8988T (cell line): ENCODE data around the gene GRHL1.
"Not testable (repeated sequence)": the region's sequence is repeated elsewhere in the genome, so short reads cannot be mapped to it uniquely, and the experiment has no call there.

ENCODE experiments used
- DNase-seq: peaks from one replicate; pipeline ENCODE4 v3.0.0; 2011

Gene GRHL1

DNA sequence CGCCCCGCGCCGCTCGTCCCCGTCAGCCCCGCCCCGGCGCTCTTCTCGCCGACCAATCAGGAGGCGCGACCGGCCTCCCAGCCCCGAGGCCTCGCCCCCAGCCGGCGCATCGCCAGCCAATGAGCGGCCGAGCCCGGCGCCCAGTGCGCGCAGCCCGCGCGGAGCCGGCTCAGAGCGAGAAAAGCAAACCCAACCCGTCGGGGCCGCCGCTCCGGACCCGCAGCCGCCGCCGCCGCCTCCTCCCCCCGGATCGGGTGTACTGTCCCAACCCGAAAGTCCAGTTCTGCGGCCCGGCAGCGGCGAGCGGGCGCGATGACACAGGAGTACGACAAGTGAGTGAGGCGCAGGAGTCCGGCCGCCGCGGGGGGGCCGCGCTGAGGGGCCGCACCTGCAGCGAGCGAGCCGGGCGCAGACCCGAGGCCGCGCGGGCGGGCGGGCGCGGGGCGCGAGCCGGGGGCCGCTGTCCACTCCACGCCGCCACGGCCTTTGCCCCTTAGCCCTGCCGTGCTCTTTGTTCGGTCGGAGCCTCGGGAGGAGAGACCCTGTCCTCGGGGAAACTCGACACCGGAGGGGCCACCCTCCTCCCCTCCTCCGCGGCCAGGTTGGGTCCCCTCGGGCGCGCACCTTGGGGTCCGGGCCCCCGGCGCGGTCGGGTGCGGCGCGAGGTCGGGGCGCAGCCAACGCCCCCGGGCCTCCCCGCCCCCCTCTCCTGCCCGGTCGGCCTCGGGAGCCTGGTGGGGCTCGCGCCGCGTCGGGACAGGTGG lies at the start of gene GRHL1:
Gene GRHL1, plus strand, starts transcription at position 172 of the 764 bp plus-strand sequence. Its CDS starts 141 bp downstream, at position 313.
- no peak for DNase-seq

- no peak for DNase-seq
Observed at GRCh38 chr2:9905413-9905812, 46.1 kb upstream of the GRHL1 start.

DNA sequence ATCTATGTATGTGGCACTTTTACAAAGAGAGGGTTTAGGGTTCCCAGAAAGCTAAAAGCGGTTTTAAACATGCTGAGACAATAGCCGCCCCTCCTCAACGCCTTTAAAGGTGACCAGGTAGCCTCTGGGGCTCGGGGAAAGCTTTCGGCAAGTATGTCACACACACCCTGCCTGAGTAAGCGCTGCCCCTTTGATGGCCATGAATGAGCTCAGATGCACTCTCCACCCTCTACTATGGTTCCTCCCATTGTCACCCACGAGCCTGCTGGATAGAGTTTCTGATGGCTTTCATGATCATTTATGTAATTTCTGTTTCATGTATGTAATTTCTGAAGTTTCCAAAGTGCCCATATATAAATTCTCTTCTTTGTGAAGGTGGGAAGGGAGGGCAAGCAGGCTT lies 44.1 kb upstream of the GRHL1 start:
- no peak for DNase-seq

DNA sequence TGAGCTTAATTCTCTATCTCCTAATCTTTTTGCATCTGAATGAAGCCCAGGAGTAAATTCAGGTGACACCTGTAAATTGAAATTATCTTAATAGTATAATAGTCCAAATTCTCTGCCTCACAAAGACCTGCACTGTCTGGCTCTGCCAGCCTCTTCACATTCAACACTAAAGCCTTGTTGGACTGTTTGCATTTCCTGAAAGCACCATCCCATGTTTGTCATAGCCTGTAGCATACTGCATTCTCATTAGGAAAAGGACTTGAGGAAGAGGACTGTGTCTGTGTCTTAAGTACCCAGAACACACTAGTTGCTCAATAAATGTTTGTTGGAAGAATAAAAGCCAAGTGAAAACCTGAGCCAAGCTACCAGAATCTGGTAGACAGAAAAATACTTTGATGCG lies 42.9 kb upstream of the GRHL1 start:
- DNase-seq, result no peak

GRCh38 chr2:9909106-9909505 lies 42.4 kb upstream of the GRHL1 start:
- no peak for DNase-seq

DNA sequence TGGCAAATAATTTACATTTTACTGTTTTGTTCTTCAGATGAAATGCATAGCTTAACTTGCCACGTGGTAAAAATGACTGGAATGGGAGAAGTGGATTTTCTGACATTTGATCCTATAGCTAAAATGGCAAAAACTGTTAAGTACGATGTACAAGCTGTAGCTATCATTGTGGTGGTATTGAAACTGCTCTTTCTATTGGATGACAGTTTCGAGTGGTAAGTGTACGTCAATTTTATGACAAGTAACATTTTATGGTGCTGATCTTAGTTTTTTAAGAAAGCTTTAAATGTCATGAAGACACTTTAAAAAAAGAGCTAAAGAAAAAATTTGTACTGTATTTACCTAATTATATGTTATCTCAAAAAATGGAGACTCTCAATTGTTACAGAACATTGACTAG lies 40.8 kb upstream of the GRHL1 start:
- DNase-seq, result no peak

- no peak for DNase-seq
Observed at GRCh38 chr2:9912468-9912867, 39.0 kb upstream of the GRHL1 start.

DNA sequence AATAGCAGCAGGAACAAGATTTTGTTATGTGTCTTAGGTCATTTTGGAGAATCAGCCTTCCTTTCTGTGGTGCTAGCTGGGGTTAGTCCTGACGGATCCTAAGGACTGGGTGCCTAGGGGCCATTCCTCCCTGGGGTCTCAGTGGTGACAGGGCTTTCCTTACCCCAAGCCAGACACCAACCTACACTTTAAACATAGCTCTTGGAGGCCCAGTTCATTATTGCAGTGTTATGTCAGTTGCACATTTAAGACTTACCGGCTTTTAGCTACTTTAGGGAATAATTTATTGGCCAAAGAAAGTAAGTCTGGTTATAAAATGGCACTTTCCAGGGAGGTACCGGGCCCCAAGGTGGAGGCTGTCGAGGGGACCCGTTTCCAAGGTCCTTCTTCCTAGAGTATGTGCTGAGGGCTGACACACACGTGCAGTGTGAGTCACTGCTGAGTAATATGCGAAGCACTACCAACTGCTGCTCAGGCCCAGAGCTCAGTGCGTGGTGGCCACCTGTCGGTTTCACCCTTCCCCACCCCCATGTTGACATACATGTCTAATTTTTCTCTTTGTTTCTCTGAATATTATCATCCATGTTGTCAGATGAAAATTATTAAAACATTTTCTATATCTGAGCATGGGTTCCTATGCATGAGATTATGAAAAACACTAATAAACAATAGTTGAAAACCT lies 37.0 kb upstream of the GRHL1 start:
- DNase-seq, result peak; percentile 21

GRCh38 chr2:9918275-9918674 lies 33.2 kb upstream of the GRHL1 start:
- DNase-seq, result no peak

DNA sequence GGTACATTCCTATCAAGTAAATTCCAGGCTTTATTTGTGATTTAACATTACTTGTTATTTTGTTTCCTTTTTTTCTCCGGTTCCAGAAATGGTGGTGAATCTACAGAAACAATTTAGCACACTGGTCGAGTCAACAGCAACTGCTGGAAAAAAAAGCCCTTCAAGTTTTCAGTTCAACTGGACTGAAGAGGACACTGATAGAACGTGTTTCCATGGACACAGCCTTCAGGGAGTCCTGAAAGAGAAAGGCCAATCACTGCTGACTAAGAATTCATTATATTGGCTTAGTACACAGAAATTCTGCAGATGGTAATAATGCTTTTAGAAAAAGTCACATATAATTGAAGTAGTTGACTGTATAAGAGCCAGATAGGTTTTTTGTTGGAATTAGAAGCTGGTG lies 32.0 kb upstream of the GRHL1 start:
- no peak for DNase-seq

- DNase-seq, result not testable (repeated sequence)
Observed at GRCh38 chr2:9927020-9927419, 24.5 kb upstream of the GRHL1 start.

DNA sequence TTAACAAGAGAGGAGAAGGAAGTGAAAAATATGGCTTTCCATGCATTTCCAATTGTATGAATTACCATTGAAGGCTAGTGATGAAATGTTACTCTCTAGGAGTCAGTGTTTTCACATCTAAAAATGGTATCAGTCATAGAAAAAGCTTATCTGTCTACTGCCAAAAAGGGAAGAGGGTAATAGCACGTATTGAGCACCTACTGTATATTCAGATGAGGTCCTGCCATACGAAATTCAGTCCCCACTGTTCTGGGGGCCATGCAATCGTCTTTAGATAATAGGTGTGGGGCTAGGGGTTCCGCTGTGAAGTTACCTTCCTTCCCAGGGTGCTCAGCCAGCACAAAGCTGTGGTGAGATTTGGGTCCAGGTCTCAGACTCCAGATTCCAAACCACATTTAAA lies 14.2 kb upstream of the GRHL1 start:
- no peak for DNase-seq

GRCh38 chr2:9937968-9938367 lies 13.5 kb upstream of the GRHL1 start:
- DNase-seq, result no peak

DNA sequence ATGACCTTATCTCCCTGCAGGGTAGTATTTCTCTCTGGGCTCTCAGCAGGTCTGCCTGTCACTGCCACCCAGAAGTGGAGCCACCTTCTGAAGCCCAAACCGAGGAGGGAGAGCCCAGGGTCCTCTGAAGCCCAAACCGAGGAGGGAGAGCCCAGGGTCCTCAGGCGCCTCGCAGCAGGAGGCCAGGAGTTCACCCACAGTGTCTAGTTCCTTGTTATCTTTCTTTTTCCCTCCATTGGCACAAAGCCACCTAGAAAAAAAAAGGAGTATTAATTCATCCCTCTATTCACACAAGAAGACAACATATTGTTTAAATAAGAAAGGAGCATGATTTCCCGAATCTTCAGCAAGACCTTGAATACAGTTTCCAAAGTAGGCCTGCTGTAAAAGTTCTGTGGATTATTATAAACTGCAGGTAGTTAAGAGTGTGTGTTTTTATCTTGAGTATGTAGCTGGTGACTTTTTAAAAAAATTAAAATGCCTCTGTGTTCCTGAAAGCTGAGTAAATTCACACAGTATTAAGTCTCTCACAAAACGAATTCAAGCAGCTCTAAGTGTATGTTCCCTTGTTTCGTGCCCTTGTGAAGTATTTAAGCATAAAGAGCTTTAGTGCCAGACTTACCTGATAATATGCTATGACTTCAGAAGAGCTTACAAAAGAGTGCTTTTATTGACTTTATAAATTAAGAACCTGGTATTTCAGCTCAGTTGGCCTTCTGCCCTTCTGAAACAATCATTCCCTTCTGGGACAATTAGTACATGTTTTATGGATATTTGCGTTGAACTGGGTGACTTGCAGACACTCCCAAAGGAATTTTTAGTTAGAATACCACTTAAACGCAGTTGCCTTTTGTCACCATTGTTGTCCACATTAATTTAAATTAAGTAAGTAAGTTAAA lies 11.7 kb upstream of the GRHL1 start:
- DNase-seq, result no peak

GRCh38 chr2:9941196-9941995 lies 10.1 kb upstream of the GRHL1 start:
- no peak for DNase-seq

- no peak for DNase-seq
Observed at GRCh38 chr2:9941996-9942390, 9.5 kb upstream of the GRHL1 start.

DNA sequence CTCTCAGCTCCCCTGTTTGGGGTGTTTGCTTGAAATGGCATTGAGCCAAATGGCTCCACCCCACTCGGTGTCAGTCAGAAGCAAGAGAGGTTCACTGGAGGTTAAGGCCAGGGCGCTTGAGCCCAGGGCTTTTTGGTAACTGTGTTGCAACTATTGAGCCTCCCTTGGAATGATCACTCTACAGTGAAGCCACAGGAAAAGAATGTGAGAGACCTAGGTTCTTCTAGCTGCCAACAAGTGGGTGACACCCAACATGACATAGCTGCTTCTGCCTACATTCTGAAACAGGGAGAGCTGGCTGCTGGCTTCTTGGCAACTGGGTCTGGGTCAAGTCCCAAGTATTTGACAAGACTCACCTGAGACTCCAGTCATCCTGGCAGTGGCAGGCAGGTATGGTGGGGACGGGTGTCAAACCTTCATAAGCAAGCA lies 7.1 kb upstream of the GRHL1 start:
- no peak for DNase-seq

DNA sequence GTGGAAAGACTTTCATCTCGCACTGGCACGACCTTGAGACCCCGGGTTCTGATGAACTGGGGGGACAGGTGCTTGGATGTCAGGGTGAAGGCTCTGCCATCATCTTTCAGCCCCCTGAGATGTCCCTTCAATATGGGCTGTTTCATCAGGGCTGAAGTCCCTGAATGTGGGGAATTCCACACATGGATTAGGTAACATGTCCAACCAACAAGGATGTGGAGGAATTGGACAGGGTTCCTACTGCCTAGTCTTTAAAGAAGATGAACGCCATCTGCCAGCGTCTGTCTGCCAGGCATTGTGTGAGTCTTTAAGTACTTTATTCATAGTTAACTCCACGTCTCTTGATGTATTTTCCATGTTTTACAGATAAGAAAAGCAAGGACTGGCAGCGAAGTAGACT lies 5.9 kb upstream of the GRHL1 start:
- DNase-seq, result no peak

DNA sequence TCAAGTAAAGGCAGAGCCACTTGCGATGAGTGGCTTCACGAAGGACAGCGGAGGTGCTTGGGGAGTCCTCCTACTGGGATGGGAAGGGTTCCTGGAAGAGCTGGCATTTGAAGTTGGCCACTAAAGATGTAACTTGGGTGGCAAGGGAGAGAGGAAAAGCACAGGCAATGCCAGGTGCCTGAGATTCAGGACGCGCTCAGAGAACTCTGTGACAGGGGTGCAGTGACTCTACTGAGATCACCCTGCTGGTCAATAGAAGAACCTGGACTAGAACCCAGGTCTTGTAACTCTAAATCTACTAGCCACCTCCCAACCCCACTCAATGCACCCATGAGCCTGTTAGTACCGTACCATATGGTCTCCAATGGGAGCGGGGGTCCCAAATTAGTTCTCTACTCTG lies 5.4 kb upstream of the GRHL1 start:
- DNase-seq, result no peak

GRCh38 chr2:9946818-9947217 lies 4.7 kb upstream of the GRHL1 start:
- DNase-seq, result no peak

GRCh38 chr2:9948721-9949120 lies 2.8 kb upstream of the GRHL1 start:
- no peak for DNase-seq

- DNase-seq, result no peak
Observed at GRCh38 chr2:9949239-9949991, 2.1 kb upstream of the GRHL1 start.
